ENCODE measurements around the gene PYCR2.

The PYCR2 gene

GRCh38 chr1:225882694-225883615 lies 41.1 kb downstream of the PYCR2 start:
- intact Hi-C loops (cut with DNase I): no loop called here
- DNase-seq: peak in 41 of 42 donors; percentile 21 to 77 (median 58)

GRCh38 chr1:225881959-225882693 lies 41.9 kb downstream of the PYCR2 start, which contains the start of gene TMEM63A:
TSS of gene TMEM63A (minus strand) at chr1:225882380. CDS start at chr1:225877580, 4,800 bp downstream.
- intact Hi-C loops (cut with DNase I): no loop called here
- peak; percentile 77 to 95 (median 88) for DNase-seq

GRCh38 chr1:225881081-225881958 lies 42.7 kb downstream of the PYCR2 start:
- peak in 14 of 42 donors; percentile 7 to 63 (median 40) for DNase-seq
- intact Hi-C loops (cut with DNase I): no loop called here

- intact Hi-C loops (cut with DNase I): no loop called here
- DNase-seq: no peak
These were observed 43.4 kb downstream of the PYCR2 start for GRCh38 chr1:225880636-225881035.

GRCh38 chr1:225880222-225880588 lies 43.8 kb downstream of the PYCR2 start:
- DNase-seq: peak; percentile 61 to 91 (median 82)
- intact Hi-C loops (cut with DNase I): no loop called here

- DNase-seq: peak in 33 of 42 donors; percentile 26 to 82 (median 58)
- intact Hi-C loops (cut with DNase I): loop anchor here (5.0 kb wide), 1 partner anchor 43 kb away; the partner anchor contains the start of gene PYCR2
These were observed 44.4 kb downstream of the PYCR2 start for GRCh38 chr1:225879521-225880221.

- intact Hi-C loops (cut with DNase I): loop anchor here (5.0 kb wide), 1 partner anchor 44 kb away; the partner anchor contains the start of gene PYCR2
- no peak for DNase-seq
These were observed 45.8 kb downstream of the PYCR2 start for GRCh38 chr1:225878282-225878681.

GRCh38 chr1:225877580-225877979 lies 46.5 kb downstream of the PYCR2 start:
- intact Hi-C loops (cut with DNase I): loop anchor here (5.0 kb wide), 1 partner anchor 45 kb away; the partner anchor contains the start of gene PYCR2
- DNase-seq: peak; percentile 75 to 97 (median 92)

- intact Hi-C loops (cut with DNase I): loop anchor here (5.0 kb wide), 1 partner anchor 45 kb away; the partner anchor contains the start of gene PYCR2
- no peak for DNase-seq
These were observed 47.0 kb downstream of the PYCR2 start for GRCh38 chr1:225876900-225877510.

- no peak for DNase-seq
- intact Hi-C loops (cut with DNase I): loop anchor here (5.0 kb wide), 1 partner anchor 47 kb away; the partner anchor contains the start of gene PYCR2
These were observed 48.8 kb downstream of the PYCR2 start for GRCh38 chr1:225875044-225875815.

GRCh38 chr1:225874431-225874830 lies 49.6 kb downstream of the PYCR2 start:
- intact Hi-C loops (cut with DNase I): no loop called here
- DNase-seq: no peak

- intact Hi-C loops (cut with DNase I): no loop called here
- no peak for DNase-seq
These were observed 50.7 kb downstream of the PYCR2 start for GRCh38 chr1:225873281-225873850.

GRCh38 chr1:225872075-225872430 lies 52.0 kb downstream of the PYCR2 start:
- intact Hi-C loops (cut with DNase I): no loop called here
- DNase-seq: no peak

- DNase-seq: no peak
- intact Hi-C loops (cut with DNase I): no loop called here
These were observed 52.5 kb downstream of the PYCR2 start for GRCh38 chr1:225871359-225872074.

GRCh38 chr1:225870911-225871310 lies 53.1 kb downstream of the PYCR2 start:
- intact Hi-C loops (cut with DNase I): no loop called here
- peak in 8 of 42 donors; percentile 37 to 53 (median 46) for DNase-seq

Measured in head of caudate nucleus (tissue), 42 donors.